ENCODE data around the gene APRT. TPM values are rescaled to one million over a fixed set of nuclear protein-coding genes. Genes with fewer than 3 reads are reported as not detected.

APRT gene
- total RNA-seq, 4 donors from 2014 or later = 60.6 to 141 (median 98.6) TPM

DNA sequence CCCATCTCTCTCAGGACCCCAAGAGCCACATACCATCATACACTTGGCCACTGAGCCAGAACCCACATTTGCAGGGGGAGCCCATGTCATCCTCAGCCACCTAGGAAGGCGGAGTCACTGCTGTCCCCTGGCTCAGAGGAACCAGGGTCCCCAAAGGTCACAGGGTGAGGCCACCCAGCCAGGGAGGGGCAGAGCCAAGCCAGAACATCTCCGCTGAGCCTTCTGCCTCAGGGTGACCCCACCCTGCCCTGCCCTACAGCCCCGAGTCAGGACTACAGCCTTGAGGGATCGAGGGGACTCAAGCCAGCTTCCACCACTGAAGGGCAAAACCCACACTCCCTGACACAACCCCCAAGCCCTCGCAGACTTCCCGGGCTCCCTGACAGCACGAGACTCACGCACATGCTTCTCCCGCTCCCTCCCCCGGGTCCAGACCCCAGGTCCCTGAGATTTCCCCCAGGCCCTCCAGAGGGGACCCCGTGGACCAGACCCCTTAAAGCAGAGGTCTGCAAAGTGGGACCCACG, 44.1 kb downstream of the APRT start:
- WGBS = 57% methylated on average over 4 of the region's 12 CpGs
- no peaks in the 10 kb centered on the region for H3K9me3 ChIP-seq
- H3K27ac ChIP-seq (replicated peaks in 1 of 4) = peak overlapping the region; percentile 88 to 92 (median 92)
- H3K27me3 ChIP-seq = no peaks in the 10 kb centered on the region
- peaks cover 0 to 11% (median 2%) of the 10 kb centered on the region in 4 donors for H3K36me3 ChIP-seq
- peak overlapping the region; percentile 25 to 35 (median 28) for H3K4me3 ChIP-seq
- intact Hi-C loops (cut with DNase I) = no loop called here
- TF ChIP-seq EP300 (IDR thresholded peaks at IDR 0.05) (no peak), POLR2AphosphoS5 (IDR thresholded peaks at IDR 0.05) (no peak), POLR2A (IDR thresholded peaks at IDR 0.05; ENCODE audit: low read depth) (no peak)
- TF ChIP-seq, protein P1, sequence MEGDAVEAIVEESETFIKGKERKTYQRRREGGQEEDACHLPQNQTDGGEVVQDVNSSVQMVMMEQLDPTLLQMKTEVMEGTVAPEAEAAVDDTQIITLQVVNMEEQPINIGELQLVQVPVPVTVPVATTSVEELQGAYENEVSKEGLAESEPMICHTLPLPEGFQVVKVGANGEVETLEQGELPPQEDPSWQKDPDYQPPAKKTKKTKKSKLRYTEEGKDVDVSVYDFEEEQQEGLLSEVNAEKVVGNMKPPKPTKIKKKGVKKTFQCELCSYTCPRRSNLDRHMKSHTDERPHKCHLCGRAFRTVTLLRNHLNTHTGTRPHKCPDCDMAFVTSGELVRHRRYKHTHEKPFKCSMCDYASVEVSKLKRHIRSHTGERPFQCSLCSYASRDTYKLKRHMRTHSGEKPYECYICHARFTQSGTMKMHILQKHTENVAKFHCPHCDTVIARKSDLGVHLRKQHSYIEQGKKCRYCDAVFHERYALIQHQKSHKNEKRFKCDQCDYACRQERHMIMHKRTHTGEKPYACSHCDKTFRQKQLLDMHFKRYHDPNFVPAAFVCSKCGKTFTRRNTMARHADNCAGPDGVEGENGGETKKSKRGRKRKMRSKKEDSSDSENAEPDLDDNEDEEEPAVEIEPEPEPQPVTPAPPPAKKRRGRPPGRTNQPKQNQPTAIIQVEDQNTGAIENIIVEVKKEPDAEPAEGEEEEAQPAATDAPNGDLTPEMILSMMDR (IDR thresholded peaks at IDR 0.05) = no peak
- DNase-seq (ENCODE audit: extremely low spot score) = no peak
- peaks cover 67 to 100% (median 99%) of the 10 kb centered on the region in 4 donors for H3K4me1 ChIP-seq

- H3K4me3 ChIP-seq = peak overlapping the region in 1 of 4 donors; percentile 29
- peaks cover 65 to 100% (median 99%) of the 10 kb centered on the region in 4 donors for H3K4me1 ChIP-seq
- no peak for DNase-seq (ENCODE audit: extremely low spot score)
- WGBS = 70% methylated on average over 11 of the region's 11 CpGs
- H3K9me3 ChIP-seq = no peaks in the 10 kb centered on the region
- H3K27me3 ChIP-seq = no peaks in the 10 kb centered on the region
- H3K36me3 ChIP-seq = peaks cover 0 to 11% (median 2%) of the 10 kb centered on the region in 4 donors
- H3K27ac ChIP-seq (replicated peaks in 1 of 4) = peak overlapping the region; percentile 88 to 92 (median 92)
- intact Hi-C loops (cut with DNase I) = no loop called here
- TF ChIP-seq POLR2AphosphoS5 (IDR thresholded peaks at IDR 0.05) = peak in 1 of 2 donors; percentile 18
- TF ChIP-seq POLR2A (IDR thresholded peaks at IDR 0.05; ENCODE audit: low read depth) = no peak
- peak; percentile 60 for TF ChIP-seq EP300 (IDR thresholded peaks at IDR 0.05)
These were observed 44.8 kb downstream of the APRT start for GRCh38 chr16:88766975-88767374.

DNA sequence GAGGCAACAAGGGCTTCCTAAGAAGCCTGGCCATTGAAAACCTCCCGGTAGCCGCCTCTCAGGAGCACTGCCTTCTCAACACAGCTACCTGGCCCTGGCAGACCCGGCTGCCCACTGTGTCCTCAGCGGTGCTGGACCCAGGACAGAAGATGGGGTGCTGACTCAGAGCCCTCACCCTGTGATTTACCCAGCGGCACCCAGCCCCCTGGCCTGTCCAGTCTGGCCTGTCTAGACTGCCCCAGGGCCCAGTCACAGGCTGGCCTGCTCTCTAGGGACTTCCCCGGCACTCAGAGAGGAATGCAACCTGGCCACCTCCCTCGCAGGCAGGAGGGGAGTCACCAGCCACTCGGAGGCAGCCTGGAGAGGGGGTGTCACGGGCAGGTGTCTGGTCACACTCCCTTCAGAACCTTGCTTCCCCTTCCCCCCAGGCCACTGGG, 46.8 kb downstream of the APRT start:
- no peak overlapping the region for H3K4me3 ChIP-seq
- no peaks in the 10 kb centered on the region for H3K9me3 ChIP-seq
- peak overlapping the region; percentile 34 to 92 (median 73) for H3K27ac ChIP-seq (replicated peaks in 1 of 4)
- no peaks in the 10 kb centered on the region for H3K27me3 ChIP-seq
- intact Hi-C loops (cut with DNase I) = no loop called here
- no peak for DNase-seq (ENCODE audit: extremely low spot score)
- peaks cover 0 to 11% (median 2%) of the 10 kb centered on the region in 4 donors for H3K36me3 ChIP-seq
- H3K4me1 ChIP-seq = peaks cover 61 to 100% (median 99%) of the 10 kb centered on the region in 4 donors
- TF ChIP-seq, protein P1 (IDR thresholded peaks at IDR 0.05) = no peak
- TF ChIP-seq EP300 (IDR thresholded peaks at IDR 0.05) = no peak
- no peak for TF ChIP-seq POLR2AphosphoS5 (IDR thresholded peaks at IDR 0.05)
- no peak for TF ChIP-seq POLR2A (IDR thresholded peaks at IDR 0.05; ENCODE audit: low read depth)
- 73% methylated on average over 7 of the region's 9 CpGs for WGBS

GRCh38 chr16:88764080-88764479, 47.6 kb downstream of the APRT start:
- WGBS = 91% methylated on average over 16 of the region's 19 CpGs
- peaks cover 0 to 11% (median 2%) of the 10 kb centered on the region in 4 donors for H3K36me3 ChIP-seq
- H3K4me1 ChIP-seq = peaks cover 60 to 100% (median 99%) of the 10 kb centered on the region in 4 donors
- no peaks in the 10 kb centered on the region for H3K27me3 ChIP-seq
- no peak overlapping the region for H3K4me3 ChIP-seq
- H3K27ac ChIP-seq (replicated peaks in 1 of 4) = peak overlapping the region; percentile 91 to 94 (median 92)
- DNase-seq (ENCODE audit: extremely low spot score) = no peak
- intact Hi-C loops (cut with DNase I) = no loop called here
- H3K9me3 ChIP-seq = no peaks in the 10 kb centered on the region
- TF ChIP-seq POLR2A (IDR thresholded peaks at IDR 0.05; ENCODE audit: low read depth) = no peak
- TF ChIP-seq POLR2AphosphoS5 (IDR thresholded peaks at IDR 0.05) = no peak
- no peak for TF ChIP-seq EP300 (IDR thresholded peaks at IDR 0.05)
- TF ChIP-seq, protein P1 (IDR thresholded peaks at IDR 0.05) = no peak

- DNase-seq (ENCODE audit: extremely low spot score) = no peak
- peak overlapping the region; percentile 91 to 94 (median 92) for H3K27ac ChIP-seq (replicated peaks in 1 of 4)
These were observed 48.1 kb downstream of the APRT start for GRCh38 chr16:88763502-88764053.

More at GRCh38 chr16:88763502-88764053, 48.1 kb downstream of the APRT start:
- H3K27me3 ChIP-seq = no peaks in the 10 kb centered on the region
- H3K36me3 ChIP-seq = peaks cover 0 to 11% (median 2%) of the 10 kb centered on the region in 4 donors
- H3K4me1 ChIP-seq = peaks cover 55 to 100% (median 99%) of the 10 kb centered on the region in 4 donors
- intact Hi-C loops (cut with DNase I) = no loop called here
- no peaks in the 10 kb centered on the region for H3K9me3 ChIP-seq
- TF ChIP-seq, protein P1 (IDR thresholded peaks at IDR 0.05) = no peak
- TF ChIP-seq POLR2AphosphoS5 (IDR thresholded peaks at IDR 0.05) = no peak
- WGBS = 67% methylated on average over 13 of the region's 14 CpGs
- H3K4me3 ChIP-seq = no peak overlapping the region

Measured in esophagus muscularis mucosa (tissue), 4 donors.